Ovary (tissue), 3 donors: Measurements from ENCODE around the gene EYA3.

Experiments
- POLR2A ChIP-seq: fragments of 450-650 bp; IDR thresholded peaks from one replicate; pipeline ENCODE4 v1.6.1; 2017; ENCODE audit warnings: antibody characterized with exemption, mild to moderate bottlenecking, moderate library complexity
- TF ChIP-seq, protein P1 (sequence below), 3 donors: fragments of 450-650 bp in 2 of 3; fragments of 200-600 bp in 1 of 3; IDR thresholded peaks; one replicate each; pipeline versions ENCODE4 v1.5.1 to v1.8.0; 2016 to 2022; ENCODE audit warnings: antibody characterized with exemption in 3 of 3, mild to moderate bottlenecking in 1 of 3
- donor health status: DM: no; HTN: no; CAD: no.

- TF ChIP-seq, protein P1, sequence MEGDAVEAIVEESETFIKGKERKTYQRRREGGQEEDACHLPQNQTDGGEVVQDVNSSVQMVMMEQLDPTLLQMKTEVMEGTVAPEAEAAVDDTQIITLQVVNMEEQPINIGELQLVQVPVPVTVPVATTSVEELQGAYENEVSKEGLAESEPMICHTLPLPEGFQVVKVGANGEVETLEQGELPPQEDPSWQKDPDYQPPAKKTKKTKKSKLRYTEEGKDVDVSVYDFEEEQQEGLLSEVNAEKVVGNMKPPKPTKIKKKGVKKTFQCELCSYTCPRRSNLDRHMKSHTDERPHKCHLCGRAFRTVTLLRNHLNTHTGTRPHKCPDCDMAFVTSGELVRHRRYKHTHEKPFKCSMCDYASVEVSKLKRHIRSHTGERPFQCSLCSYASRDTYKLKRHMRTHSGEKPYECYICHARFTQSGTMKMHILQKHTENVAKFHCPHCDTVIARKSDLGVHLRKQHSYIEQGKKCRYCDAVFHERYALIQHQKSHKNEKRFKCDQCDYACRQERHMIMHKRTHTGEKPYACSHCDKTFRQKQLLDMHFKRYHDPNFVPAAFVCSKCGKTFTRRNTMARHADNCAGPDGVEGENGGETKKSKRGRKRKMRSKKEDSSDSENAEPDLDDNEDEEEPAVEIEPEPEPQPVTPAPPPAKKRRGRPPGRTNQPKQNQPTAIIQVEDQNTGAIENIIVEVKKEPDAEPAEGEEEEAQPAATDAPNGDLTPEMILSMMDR (IDR thresholded peaks at IDR 0.05), result no peak
- TF ChIP-seq POLR2A, result no peak
These were observed 9.5 kb downstream of the EYA3 start for GRCh38 chr1:28078680-28079626.
